ENCODE results near the gene OGFOD3.

The OGFOD3 gene

GRCh38 chr17:82403662-82404660 is 14.4 kb downstream of the OGFOD3 start:
- DNase-seq: no peak

- no peak for DNase-seq
Measured at GRCh38 chr17:82402865-82403264, 15.5 kb downstream of the OGFOD3 start.

DNA sequence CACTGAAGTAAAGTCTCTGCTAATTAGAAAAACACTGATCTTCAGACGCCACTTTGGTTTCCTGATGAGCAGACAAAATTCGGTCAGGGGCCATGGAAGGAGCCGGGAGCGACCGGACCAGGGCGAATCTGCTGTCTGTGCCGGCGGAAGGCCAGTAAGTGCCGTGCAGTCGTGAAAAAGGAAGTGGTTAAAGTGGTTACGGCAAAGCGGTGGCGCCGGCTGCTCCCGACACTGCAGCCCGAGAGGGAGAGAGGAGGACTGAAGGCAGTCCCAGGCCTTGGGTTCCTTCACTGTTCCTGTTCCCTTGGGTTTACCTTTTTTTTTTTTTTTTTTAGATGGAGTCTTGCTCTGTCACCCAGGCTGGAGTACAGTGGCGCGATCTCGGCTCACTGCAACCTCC is 17.6 kb downstream of the OGFOD3 start:
- no peak for DNase-seq

- no peak for DNase-seq
Measured at GRCh38 chr17:82400206-82400605, 18.2 kb downstream of the OGFOD3 start.

DNA sequence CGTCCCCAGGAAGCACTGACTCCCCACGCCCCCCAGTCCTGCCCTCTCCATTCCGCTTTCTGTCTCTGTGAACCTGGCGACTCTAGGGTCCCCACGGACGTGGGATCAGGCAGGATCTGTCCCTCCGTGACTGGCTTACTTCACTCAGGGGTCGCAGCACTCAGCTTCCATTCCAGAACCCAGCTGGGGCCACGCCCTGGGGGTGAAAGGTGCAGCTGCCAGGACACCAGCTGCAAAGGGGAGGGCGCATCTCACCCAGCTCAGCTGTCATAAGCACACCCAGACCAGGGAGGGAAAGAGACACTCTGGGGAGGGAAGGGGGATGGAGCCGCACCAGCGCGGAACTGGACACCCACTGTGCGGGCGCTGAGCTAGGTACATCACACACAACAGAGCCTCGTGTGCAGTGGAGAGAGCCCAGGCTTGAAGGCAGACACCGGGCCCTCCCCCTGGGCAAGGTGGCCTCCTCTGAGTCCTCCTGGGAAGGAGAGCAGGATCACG is 18.7 kb downstream of the OGFOD3 start:
- no peak for DNase-seq

DNA sequence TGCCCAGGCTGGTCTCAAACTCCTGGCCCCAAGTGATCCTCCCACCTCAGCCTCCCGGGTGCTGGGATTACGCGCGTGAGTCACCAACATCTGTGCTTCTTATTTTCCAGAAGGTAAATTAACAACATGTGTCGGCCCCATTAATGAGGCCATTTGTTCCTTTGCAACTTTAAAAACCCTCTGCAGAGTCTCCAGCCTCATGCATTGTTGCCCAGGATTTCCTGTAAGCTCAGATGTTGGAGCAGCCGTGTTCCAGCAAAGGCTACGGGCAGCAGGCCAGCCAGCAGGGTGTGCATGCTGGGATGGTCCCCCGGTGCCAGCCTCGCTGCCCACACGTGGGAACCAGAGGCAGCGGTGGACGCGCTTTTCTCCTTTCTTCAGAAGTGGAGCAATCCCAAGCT is 19.3 kb downstream of the OGFOD3 start:
- no peak for DNase-seq

DNA sequence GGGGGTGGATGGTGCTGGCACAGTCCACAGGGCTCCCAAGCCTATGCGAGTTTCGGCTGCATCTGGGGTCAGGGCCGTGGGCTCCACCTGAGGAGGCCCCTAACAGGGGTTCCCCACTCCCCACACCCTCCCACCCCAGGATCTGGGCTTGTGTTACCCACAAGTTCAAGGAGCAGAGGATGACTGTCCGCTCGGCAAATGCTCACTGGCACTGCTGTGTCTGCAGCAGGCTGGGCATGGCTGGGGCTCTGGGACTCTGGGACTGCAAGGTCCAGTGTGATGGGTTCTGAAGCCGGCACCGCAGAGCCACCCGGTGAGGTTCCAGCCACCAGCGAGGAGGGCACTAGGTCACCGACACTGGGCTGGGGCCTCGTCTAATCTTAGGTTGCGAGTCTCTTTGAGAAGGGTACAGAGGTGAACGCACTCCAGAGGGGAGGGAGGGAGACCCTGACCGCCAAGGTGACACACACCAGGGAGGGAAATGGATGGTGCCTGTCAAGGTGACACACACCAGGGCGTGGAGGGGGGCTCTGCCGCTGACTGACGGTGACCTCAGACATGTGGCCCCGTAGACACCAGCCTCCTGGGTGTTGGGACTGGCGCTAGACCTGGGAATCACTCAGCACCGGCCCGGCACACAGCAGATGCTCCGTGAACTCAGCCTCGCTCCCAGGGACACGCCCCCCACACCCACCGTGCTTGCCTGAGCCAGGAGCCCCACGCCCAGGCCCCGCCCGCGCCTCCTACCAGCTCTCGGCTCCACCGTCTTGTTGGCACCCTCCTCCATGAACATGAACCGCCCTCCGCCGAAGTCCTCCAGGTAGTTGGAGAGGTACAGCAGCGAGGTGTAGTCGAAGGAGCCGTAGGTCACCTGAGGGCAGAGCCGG is 20.7 kb downstream of the OGFOD3 start:
- DNase-seq: no peak

- no peak for DNase-seq
Measured at GRCh38 chr17:82396601-82397435, 21.6 kb downstream of the OGFOD3 start.

DNA sequence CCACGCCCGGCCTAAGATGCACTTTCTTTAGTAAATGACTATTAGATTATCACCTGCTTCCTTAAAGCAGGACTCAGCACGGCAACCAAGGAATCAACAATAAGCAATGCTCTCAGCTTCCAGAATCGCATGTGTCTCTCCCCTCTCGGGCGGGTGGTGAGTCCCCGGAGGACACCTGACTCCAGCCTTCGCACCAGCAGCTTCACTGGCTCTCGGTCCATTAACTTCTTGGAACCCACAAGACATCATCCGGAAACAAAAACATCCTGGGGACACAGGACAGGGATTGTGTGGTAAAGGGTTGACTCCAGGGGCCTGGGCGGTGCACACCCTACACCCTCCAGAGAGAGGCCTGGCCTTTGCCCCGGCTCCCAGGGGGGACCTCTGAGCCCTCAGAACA is 24.1 kb downstream of the OGFOD3 start:
- DNase-seq: no peak

GRCh38 chr17:82392941-82393340 is 25.4 kb downstream of the OGFOD3 start:
- DNase-seq: no peak

GRCh38 chr17:82392209-82392920 is 26.0 kb downstream of the OGFOD3 start:
- DNase-seq: no peak

- DNase-seq: no peak
Measured at GRCh38 chr17:82391496-82392066, 26.8 kb downstream of the OGFOD3 start.

- DNase-seq: no peak
Measured at GRCh38 chr17:82390860-82391435, 27.4 kb downstream of the OGFOD3 start.

DNA sequence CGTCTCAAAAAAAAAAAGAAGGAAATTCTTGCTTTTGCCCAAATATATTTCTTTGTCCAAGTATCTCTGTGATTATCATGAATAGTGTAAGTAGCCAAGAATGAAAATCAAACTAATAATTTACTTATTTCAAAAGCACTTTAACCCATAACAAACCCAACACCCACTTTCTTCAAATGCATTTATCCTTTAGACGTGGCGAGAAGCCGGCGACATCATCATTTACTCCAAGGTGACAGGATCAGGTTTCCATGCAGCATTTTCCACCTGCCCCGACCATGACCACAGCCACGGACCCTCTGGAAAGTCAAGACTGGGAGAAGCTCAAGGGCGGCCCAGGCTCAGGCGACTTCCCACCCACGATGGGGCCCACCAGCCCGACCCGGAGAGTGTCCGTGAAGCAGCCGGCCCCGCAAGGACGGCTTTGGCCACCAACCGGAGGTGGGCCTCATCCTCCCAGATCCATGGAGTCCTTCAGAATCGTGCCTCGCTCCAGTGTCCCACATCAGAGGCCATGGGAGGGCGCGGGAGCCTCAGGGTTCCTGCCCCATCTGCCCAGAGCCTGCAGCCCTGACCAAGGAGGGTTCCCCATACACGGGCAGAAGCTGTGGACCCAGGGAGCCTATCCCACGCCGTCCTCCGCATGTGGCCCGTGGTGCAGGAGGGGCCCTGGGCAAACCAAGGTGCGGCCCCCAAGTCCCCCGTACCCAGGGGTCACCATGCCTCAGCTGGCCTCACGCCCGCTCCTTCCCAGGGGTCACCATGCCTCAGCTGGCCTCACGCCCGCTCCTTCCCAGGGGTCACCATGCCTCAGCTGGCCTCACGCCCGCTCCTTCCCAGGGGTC is 28.1 kb downstream of the OGFOD3 start:
- no peak for DNase-seq

GRCh38 chr17:82389379-82389778 is 29.0 kb downstream of the OGFOD3 start:
- DNase-seq: no peak

DNA sequence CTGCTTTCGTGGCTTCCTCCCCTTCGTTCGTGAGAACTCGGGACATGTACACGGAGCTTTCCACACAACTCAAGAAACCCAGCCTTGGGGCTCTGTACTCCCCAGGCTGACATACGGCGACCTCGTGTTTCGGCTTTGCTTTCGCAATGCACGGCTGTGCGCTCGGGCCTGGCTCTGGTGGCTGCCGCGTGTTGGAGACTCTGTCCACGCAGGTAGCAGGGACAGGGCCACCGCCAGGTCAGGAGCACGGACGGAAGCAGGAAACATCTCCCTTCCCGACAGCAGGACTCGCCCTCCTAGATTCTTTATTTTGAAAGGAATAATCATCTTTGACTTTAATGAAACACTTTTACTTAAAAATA is 29.5 kb downstream of the OGFOD3 start:
- no peak for DNase-seq

DNA sequence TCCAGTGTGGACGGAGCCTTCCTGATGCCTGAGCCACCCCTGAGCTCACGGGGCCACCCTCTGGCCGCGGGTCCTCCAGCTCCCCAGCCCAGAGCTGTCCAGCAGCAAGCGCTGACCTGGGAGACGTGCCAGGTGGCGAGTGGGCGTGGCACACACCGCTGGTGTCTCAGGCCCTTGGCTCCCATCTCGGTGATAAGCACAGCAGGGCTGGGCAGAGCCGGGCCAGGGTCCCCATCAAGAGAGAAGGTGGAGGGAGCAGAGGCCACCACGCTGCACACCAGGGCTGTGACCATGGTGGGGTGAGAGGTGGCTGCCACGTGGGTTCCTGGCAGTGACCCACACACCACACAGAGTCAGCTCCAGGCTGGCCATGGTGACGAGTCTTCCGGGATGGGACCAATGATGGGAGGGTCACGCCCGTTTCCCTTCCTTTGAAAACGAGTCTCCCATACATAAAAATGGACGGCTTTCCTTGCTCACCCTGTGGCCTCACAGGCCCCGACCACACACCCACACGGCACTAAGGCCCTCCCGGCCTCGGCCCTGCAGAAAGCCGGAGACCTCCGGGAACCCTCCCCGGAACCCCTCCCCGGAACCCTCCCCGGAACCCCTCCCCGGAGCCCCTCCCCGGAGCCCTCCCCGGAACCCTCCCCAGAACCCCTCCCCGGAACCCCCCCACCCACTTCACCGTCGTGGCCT is 30.0 kb downstream of the OGFOD3 start:
- no peak for DNase-seq

GRCh38 chr17:82387705-82388106 is 30.7 kb downstream of the OGFOD3 start:
- DNase-seq: no peak

DNA sequence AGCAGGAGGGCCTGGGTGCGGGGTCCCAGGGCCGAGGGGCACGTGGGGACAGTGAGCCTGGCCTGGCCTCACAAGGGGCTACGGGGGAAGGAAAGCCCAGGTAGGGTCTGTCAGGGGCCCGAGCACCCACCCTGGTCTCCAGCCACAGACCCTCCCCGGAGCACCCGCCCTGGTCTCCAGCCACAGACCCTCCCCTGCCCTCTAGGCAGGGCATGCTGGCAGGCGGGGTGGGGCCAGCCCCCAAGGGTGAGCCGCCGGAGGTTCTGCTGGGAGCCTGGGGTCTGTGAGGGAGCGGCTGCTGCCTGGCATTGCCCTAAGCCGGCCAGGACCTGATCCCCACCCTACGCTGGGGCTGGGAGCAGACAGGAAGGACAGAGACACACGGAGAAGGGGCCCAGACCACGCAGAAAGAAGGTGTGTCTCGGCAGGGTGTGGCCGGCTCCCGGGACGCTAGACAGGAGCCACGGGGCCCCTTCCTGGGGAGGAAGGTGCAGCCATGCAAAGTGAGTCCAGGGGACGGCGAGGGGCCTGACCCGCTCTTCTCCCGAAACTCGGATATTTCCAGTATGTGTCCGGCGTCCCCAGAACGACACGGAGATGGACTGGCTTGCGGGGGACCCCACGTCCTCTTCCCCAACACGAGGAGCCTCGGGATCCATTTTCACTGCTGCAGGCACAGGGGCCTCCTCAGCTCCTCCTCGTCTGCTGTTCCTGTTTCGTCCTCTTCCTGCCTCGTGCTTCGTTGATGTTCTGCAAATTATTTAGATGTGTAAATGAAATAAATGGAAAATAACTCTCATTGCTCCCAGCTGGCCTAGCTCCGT is 31.3 kb downstream of the OGFOD3 start:
- peak in 1 of 2 experiments; percentile 37 for DNase-seq
